K562 (cell line): ENCODE data around the gene KRTAP25-1. TPM values are rescaled to one million over a fixed set of nuclear protein-coding genes. Genes with fewer than 3 reads are reported as not detected.

Experiments used
- ATAC-seq: fragments of 200-7000 bp; cut with Tn5 transposase; 3 replicates; pipeline ENCODE4 v1.9.1; 2020; ENCODE audit warnings: moderate library complexity
- BruUV-seq: library from RNA; stranded (reverse); fragments of 400-500 nt; replicated peaks from 2 replicates; lab custom pipeline; 2021; lab: Mats Ljungman, UMichigan
- CTCF ChIA-PET: fragments of 300-600 bp; formaldehyde crosslinking; extraction: SDS; loops from one replicate; lab custom pipeline; 2021; ENCODE audit warnings: low intra/inter-chr PET ratio; lab: Yijun Ruan, JAX
- POLR2A ChIA-PET: fragments of 300-600, 350-650 bp; sonication (Branson Sonifier 250); formaldehyde crosslinking; extraction: SDS; loops from one replicate; lab custom pipeline; 2021; ENCODE audit warnings: antibody characterized with exemption, inconsistent platforms; lab: Yijun Ruan, JAX
- DNase-seq, 4 experiments: peaks; one replicate each; pipeline versions ENCODE4 v3.0.0 to v3.0.0-alpha.2; 2011 to 2018; ENCODE audit warnings: low spot score in 3 of 4, mixed read lengths in 3 of 4; ENCODE audit errors: extremely low read depth in 1 of 4
- FAIRE-seq: peaks from 2 replicates; lab custom pipeline; 2011; peaks lifted over from hg19 to GRCh38; lab: Jason Lieb, UNC
- H2AFZ ChIP-seq: 2 replicates; pipeline ENCODE4 v1.6.0; 2011; ENCODE audit warnings: low read depth, low read length, control low read depth, inconsistent platforms
- H3K27ac ChIP-seq: fragments of 200-600 bp; 3 replicates; pipeline ENCODE4 v1.8.0; 2011; ENCODE audit warnings: low read depth, mild to moderate bottlenecking, control low read depth, inconsistent platforms, low read length, moderate library complexity, mixed read lengths; ENCODE audit errors: extremely low read depth
- H3K27me3 ChIP-seq, 2 experiments: fragments of 300-600 bp in 1 of 2; 2 replicates in 1 of 2; 3 replicates in 1 of 2; pipeline versions ENCODE4 v1.6.0 to v1.8.0; 2011; ENCODE audit warnings: inconsistent platforms in 2 of 2, low read length in 2 of 2, mild to moderate bottlenecking in 1 of 2, mixed read lengths in 1 of 2, moderate library complexity in 1 of 2; ENCODE audit not compliant: control insufficient read depth in 2 of 2, insufficient read depth in 2 of 2
- H3K36me3 ChIP-seq: fragments of 300-600 bp; 3 replicates; pipeline ENCODE4 v1.8.0; 2011; ENCODE audit warnings: mild to moderate bottlenecking, low read length, inconsistent platforms; ENCODE audit not compliant: control insufficient read depth, insufficient read depth
- H3K4me1 ChIP-seq, 2 experiments: fragments of 200-600 bp in 1 of 2; replicated peaks in 1 of 2; 2 replicates in 1 of 2; 3 replicates in 1 of 2; pipeline versions ENCODE4 v1.5.1 to v1.8.0; 2011; ENCODE audit warnings: inconsistent platforms in 2 of 2, low read length in 2 of 2, mild to moderate bottlenecking in 1 of 2, mixed read lengths in 1 of 2, moderate library complexity in 1 of 2; ENCODE audit not compliant: control insufficient read depth in 2 of 2, insufficient read depth in 2 of 2
- H3K4me2 ChIP-seq: 2 replicates; pipeline ENCODE4 v1.6.1; 2011; ENCODE audit warnings: low read length, control low read depth, inconsistent platforms, mixed read lengths; ENCODE audit not compliant: insufficient read depth
- H3K4me3 ChIP-seq: fragments of 200-600 bp; sonication (generic), shearing (Covaris generic); 2 replicates; pipeline ENCODE4 v1.5.1; 2016; ENCODE audit warnings: control low read depth, inconsistent platforms
- H3K79me2 ChIP-seq: fragments of 200-600 bp; 3 replicates; pipeline ENCODE4 v1.8.0; 2011; ENCODE audit warnings: low read length, inconsistent platforms; ENCODE audit not compliant: control insufficient read depth, insufficient read depth
- H3K9ac ChIP-seq, 2 experiments: 2 replicates each; pipeline versions ENCODE4 v1.6.0 to v1.6.1; 2011; ENCODE audit warnings: low read depth in 2 of 2, low read length in 2 of 2, control low read depth in 1 of 2, inconsistent platforms in 1 of 2, mild to moderate bottlenecking in 1 of 2, mixed read lengths in 1 of 2; ENCODE audit not compliant: insufficient read depth in 1 of 2
- H3K9me1 ChIP-seq: one replicate; pipeline ENCODE4 v1.6.0; 2011; ENCODE audit warnings: inconsistent platforms, mild to moderate bottlenecking, low read length, moderate library complexity; ENCODE audit not compliant: control insufficient read depth, insufficient read depth
- H3K9me3 ChIP-seq: replicated peaks from 2 replicates; pipeline ENCODE4 v1.5.1; 2011; ENCODE audit warnings: low read depth, low read length, inconsistent platforms; ENCODE audit not compliant: control insufficient read depth, insufficient read depth
- H4K20me1 ChIP-seq: replicated peaks from 2 replicates; pipeline ENCODE4 v1.6.1; 2011; ENCODE audit warnings: low read length, inconsistent platforms, mixed read lengths; ENCODE audit not compliant: control insufficient read depth, insufficient read depth
- CHD2 ChIP-seq: IDR thresholded peaks from 2 replicates; pipeline ENCODE4 v1.6.1; 2011; ENCODE audit warnings: low read depth, low read length
- EP400 ChIP-seq: fragments of 450-650 bp; IDR thresholded peaks from 2 replicates; pipeline ENCODE4 v1.6.1; 2017; ENCODE audit warnings: antibody characterized with exemption, mild to moderate bottlenecking, moderate library complexity
- ETV5 ChIP-seq: sonication (generic); formaldehyde crosslinking; IDR thresholded peaks from 2 replicates; pipeline ENCODE4 v1.4.0; 2020; ENCODE audit warnings: low read depth, mild to moderate bottlenecking, missing genetic modification reagents
- HCFC1 ChIP-seq: IDR thresholded peaks from 2 replicates; pipeline ENCODE4 v1.6.1; 2012; ENCODE audit warnings: low read depth, low read length, improper control_type of control experiment
- HMBOX1 ChIP-seq: sonication (generic); IDR thresholded peaks from 2 replicates; pipeline ENCODE4 v1.6.1; 2016
- NFE2 ChIP-seq: IDR thresholded peaks from 2 replicates; pipeline ENCODE4 v1.6.1; 2014; ENCODE audit warnings: antibody characterized with exemption, low read depth
- SAP30 ChIP-seq: fragments of 200-600 bp; sonication (generic); IDR thresholded peaks from 2 replicates; pipeline ENCODE4 v1.6.1; 2012; ENCODE audit warnings: borderline replicate concordance, low read depth, mild to moderate bottlenecking, moderate library complexity, low read length, control low read depth, inconsistent platforms; ENCODE audit not compliant: insufficient read depth, poor library complexity, severe bottlenecking
- SIRT6 ChIP-seq: IDR thresholded peaks from one replicate; pipeline ENCODE4 v1.6.1; 2012; ENCODE audit warnings: low read depth, mild to moderate bottlenecking, control low read depth, inconsistent platforms, low read length, moderate library complexity
- SMARCA5 ChIP-seq: fragments of 450-650 bp; IDR thresholded peaks from 2 replicates; pipeline ENCODE4 v1.6.1; 2016
- SPI1 ChIP-seq: IDR thresholded peaks from 2 replicates; pipeline ENCODE4 v1.6.1; 2011; ENCODE audit warnings: low read depth, low read length, control low read depth, borderline replicate concordance
- TFAP4 ChIP-seq: sonication (generic); formaldehyde crosslinking; IDR thresholded peaks from 2 replicates; pipeline ENCODE4 v1.8.0; 2022; ENCODE audit warnings: missing genetic modification reagents, mild to moderate bottlenecking, moderate library complexity, borderline replicate concordance
- ZNF518B ChIP-seq: fragments of 250-450 bp; sonication (Bioruptor Pico); IDR thresholded peaks from 2 replicates; pipeline ENCODE4 v1.5.0; 2021; ENCODE audit warnings: mild to moderate bottlenecking, moderate library complexity
- ZNF592 ChIP-seq: fragments of 450-650 bp; IDR thresholded peaks from 2 replicates; pipeline ENCODE4 v1.6.1; 2017; ENCODE audit warnings: antibody characterized with exemption, mild to moderate bottlenecking
- WGBS: fragments of 100-300 bp; shearing (Covaris generic); methylation state at CpG from one replicate; pipeline ENCODE4 v1.1.6; 2016; ENCODE audit warnings: low coverage, mixed read lengths; ENCODE audit not compliant: insufficient coverage; ENCODE audit errors: missing lambda C conversion rate; 5-methylcytosine and 5-hydroxymethylcytosine counted together
- in situ Hi-C: fragments of 300-500 bp; cut with MboI; formaldehyde crosslinking; loops from 4 replicates; pipeline ENCODE4 v1.15.0; 2018; ENCODE audit warnings: inconsistent platforms, mixed read lengths
- intact Hi-C: fragments of 100-400 bp; cut with micrococcal nuclease; formaldehyde crosslinking; loops from 2 replicates; pipeline ENCODE4 v1.14.2; 2022
- polyA plus RNA-seq, 8 experiments: library from polyadenylated mRNA; depleted of rRNA in 4 of 8; stranded (reverse) in 5 of 8; unstranded in 3 of 8; fragments of >200 nt; fragmentation: Nextera tagmentation in 2 of 8; fragmentation: Illumina TruSeq in 1 of 8; extraction: Ambion mirVana in 2 of 8; extraction: Trizol in 1 of 8; gene quantifications; 2 replicates each; pipeline versions ENCODE4 v1.2.1 to v1.2.3, GENCODE V29; 2011 to 2014; ENCODE audit warnings: inconsistent platforms in 1 of 8, missing spikeins in 1 of 8
- total RNA-seq, 7 experiments: library from RNA; depleted of rRNA in 6 of 7; stranded (reverse); fragments of >200 nt in 6 of 7; fragmentation: Illumina TruSeq in 2 of 7; extraction: Trizol in 2 of 7; gene quantifications; 2 replicates each; pipeline versions ENCODE4 v1.2.1 to v1.2.3, GENCODE V29; 2011 to 2021; ENCODE audit warnings: low replicate concordance in 1 of 7

Gene KRTAP25-1
- total and polyA plus RNA-seq, 9 of the 15 experiments (the other 6 are each of a cell fraction or from before 2014, with no cell fraction given), result not detected

- no peak overlapping the region for H3K27ac ChIP-seq
- no peak overlapping the region for H3K4me3 ChIP-seq
- H3K4me2 ChIP-seq, result no peak overlapping the region
- H3K36me3 ChIP-seq, result no peaks in the 10 kb centered on the region
- no peak for FAIRE-seq
- H4K20me1 ChIP-seq, result no peaks in the 10 kb centered on the region
- ATAC-seq, result no peak
- DNase-seq, result no peak
- no peaks in the 10 kb centered on the region for H3K9me1 ChIP-seq
- POLR2A ChIA-PET, result no interaction called here
- 0% methylated on average over 3 of the region's 3 CpGs for WGBS
- no peaks in the 10 kb centered on the region for H3K27me3 ChIP-seq
- no peaks in the 10 kb centered on the region for H3K9me3 ChIP-seq
- in situ Hi-C loops (no loop called here), intact Hi-C loops (no loop called here)
- H3K4me1 ChIP-seq, result no peaks in the 10 kb centered on the region
- no peak overlapping the region for H2AFZ ChIP-seq
- CTCF ChIA-PET, result no interaction called here
- H3K9ac ChIP-seq, result no peak overlapping the region
- H3K79me2 ChIP-seq, result no peaks in the 10 kb centered on the region
- no TSS peak for BruUV-seq
- TF ChIP-seq EP400, result no peak
- TF ChIP-seq CHD2, result no peak
- no peak for TF ChIP-seq SMARCA5
- TF ChIP-seq HMBOX1, result no peak
- TF ChIP-seq SAP30, result no peak
- TF ChIP-seq SIRT6, result no peak
- TF ChIP-seq ZNF592, result no peak
- TF ChIP-seq NFE2, result no peak
- TF ChIP-seq SPI1, result no peak
- TF ChIP-seq ZNF518B (CRISPR knock-in tag), result no peak
- TF ChIP-seq TFAP4 (CRISPR knock-in tag), result no peak
- no peak for TF ChIP-seq HCFC1
- TF ChIP-seq ETV5 (CRISPR knock-in tag), result no peak
Observed at GRCh38 chr21:30333736-30334135, 44.4 kb upstream of the KRTAP25-1 start.
